ENCODE data around the gene C4orf46. TPM values are rescaled to one million over a fixed set of nuclear protein-coding genes. Genes with fewer than 3 reads are reported as not detected.

C4orf46 gene
- 10.0 and 14.2 TPM in 2 replicates for total RNA-seq (2012; rRNA removed)
- polyA plus RNA-seq (2012; rRNA removed) = 6.7 and 8.1 TPM in 2 replicates
- polyA plus RNA-seq (2012; cell fraction: cytosol; rRNA removed) = 1.9 and 2.9 TPM in 2 replicates
- 0.75 and 4.9 TPM in 2 replicates for polyA plus RNA-seq (2012; cell fraction: nucleus; rRNA removed; ENCODE audit: low replicate concordance)
- percentile 60 among the genes with signal in this experiment for Bru-seq, nascent RNA
- BruChase-seq, experiment 1, labeled RNA remaining after a 6-hour chase = percentile 68 among the genes with signal in this experiment
- BruChase-seq, experiment 2, labeled RNA remaining after a 2-hour chase = percentile 88 among the genes with signal in this experiment
- long read RNA-seq, transcript C4orf46-201 (2 exons, 3,521 nt) = major isoform, 13 of 18 reads
- long read RNA-seq, partial matches to known transcripts = 0 of 18 reads
- long read RNA-seq, other reads (novel, unspliced or antisense) = 3 of 18 reads

DNA sequence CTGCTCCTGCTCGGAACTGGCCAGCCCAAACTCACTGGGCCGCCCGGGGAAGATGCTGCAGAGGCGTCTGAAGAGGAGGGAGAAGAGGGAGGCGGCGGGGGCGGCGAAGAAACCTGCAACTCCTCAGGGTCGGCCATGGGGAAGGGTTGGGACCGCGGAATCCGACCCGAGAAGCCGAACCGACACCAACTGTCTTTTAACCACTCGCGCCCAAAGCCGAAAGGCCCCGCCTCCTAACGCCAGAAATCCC is at the start of gene C4orf46:
TSS of gene C4orf46 (minus strand) at position 223 of the 250 bp plus-strand sequence. CDS start at position 137, 86 bp downstream.
- H2AFZ ChIP-seq (replicated peaks; ENCODE audit: low read length, poor library complexity) = peak within 1 kb of the TSS; percentile 97
- H2BK120ac ChIP-seq (ENCODE audit: low read depth, low read length) = peak within 1 kb of the TSS; percentile 69
- peak within 1 kb of the TSS; percentile 69 for H3K56ac ChIP-seq (ENCODE audit: extremely low read depth, insufficient read depth, low read length)
- POLR2A ChIA-PET (ENCODE audit: unreplicated experiment) = interaction anchor here (0.6 kb wide), 1 partner anchor 24 kb away, joined by 3 read pairs; no protein-coding TSS in a partner anchor
- H3K4me2 ChIP-seq (ENCODE audit: low read depth, low read length) = peak within 1 kb of the TSS; percentile 96
- peak within 1 kb of the TSS; percentile 80 for H3K4ac ChIP-seq (ENCODE audit: low read depth, low read length)
- ATAC-seq (ENCODE audit: low read depth) (no peak), DNase-seq (no peak)
- whole genome bisulfite sequencing, 2 experiments (ENCODE audit: extremely low coverage in 2 of 2, insufficient read length in 1 of 2) = 1% methylated on average over 11 of the region's 20 CpGs; no CpG with 5 or more reads in 1 of the 2 experiments
- H2BK5ac ChIP-seq (ENCODE audit: low read depth, low read length, poor library complexity, severe bottlenecking) = peak within 1 kb of the TSS; percentile 73
- no peaks in the 10 kb centered on the region for H3K27me3 ChIP-seq (ENCODE audit: control insufficient read depth, insufficient read depth, low read length)
- peak within 1 kb of the TSS; percentile 67 for H4K91ac ChIP-seq (ENCODE audit: insufficient read depth, low read depth, low read length)
- H4K20me1 ChIP-seq (ENCODE audit: insufficient read depth, low read length) = no peaks in the 10 kb centered on the region
- H3K18ac ChIP-seq (ENCODE audit: low read depth, low read length) = peak within 1 kb of the TSS; percentile 22
- peak within 1 kb of the TSS; percentile 50; the same call in 1 of the 2 replicates for H2BK20ac ChIP-seq (ENCODE audit: low read depth, low read length)
- H3K27ac ChIP-seq (ENCODE audit: insufficient read depth, low read length) = peak within 1 kb of the TSS; percentile 81
- peak within 1 kb of the TSS; percentile 78 for H3K23ac ChIP-seq (ENCODE audit: low read depth, low read length)
- peak within 1 kb of the TSS; percentile 57; the same call in 1 of the 3 replicates for H2BK15ac ChIP-seq (ENCODE audit: low read depth, low read length)
- no peaks in the 10 kb centered on the region for H3K9me3 ChIP-seq (ENCODE audit: control insufficient read depth, insufficient read depth, low read length)
- 0 out of 2 replicates have a peak, but pooled peaks have one; percentile 87 for TF ChIP-seq MXI1 (IDR thresholded peaks at IDR 0.05; ENCODE audit: borderline replicate concordance, low read depth, low read length)
- TF ChIP-seq FOS (IDR thresholded peaks at IDR 0.05; ENCODE audit: low read depth, low read length) = no peak
- H3K9ac ChIP-seq (ENCODE audit: low read depth, low read length) = peak within 1 kb of the TSS; percentile 82
- peak within 1 kb of the TSS; percentile 16 to 87; a peak in 3 of 4 replicates for H4K8ac ChIP-seq (ENCODE audit: low read depth in 2 of 2, low read length in 2 of 2)
- no peaks in the 10 kb centered on the region for H3K36me3 ChIP-seq (ENCODE audit: control insufficient read depth, insufficient read depth, low read length)
- H3K4me1 ChIP-seq (ENCODE audit: control insufficient read depth, insufficient read depth, low read length) = no peaks in the 10 kb centered on the region
- dilution Hi-C loops (cut with HindIII; ENCODE audit: low sequenced_read_pairs, unreplicated experiment) = no loop called here
- peaks cover 8 to 29% of the 10 kb centered on the region in 2 experiments; a peak in 3 of 4 replicates for H3K79me1 ChIP-seq (ENCODE audit: low read depth in 1 of 2, low read length in 2 of 2)
- no peaks in the 10 kb centered on the region for H3K9me1 ChIP-seq (ENCODE audit: insufficient read depth, low read length)
- peak within 1 kb of the TSS; percentile 82 for H3K14ac ChIP-seq (replicated peaks; ENCODE audit: low read depth, low read length)
- peak within 1 kb of the TSS; percentile 65 for H3K4me3 ChIP-seq (ENCODE audit: insufficient read depth, low read depth, low read length)
- no TSS peak for BruUV-seq (replicated peaks)
- H2AK5ac ChIP-seq (ENCODE audit: low read depth, low read length) = peak within 1 kb of the TSS; percentile 3; the same call in 1 of the 2 replicates
- in situ Hi-C loops (cut with MboI; ENCODE audit: low sequenced_read_pairs) = no loop called here
- H2AK9ac ChIP-seq (replicated peaks; ENCODE audit: low read depth, low read length, poor library complexity) = peak within 1 kb of the TSS; percentile 87
- H4K5ac ChIP-seq (ENCODE audit: low read depth, low read length) = 0 out of 2 replicates have a peak within 1 kb of the TSS, but pooled peaks have one; percentile 3
- CTCF ChIA-PET = no interaction called here
- intact Hi-C loops (cut with micrococcal nuclease) = no loop called here
